GM18499 (cell line): ENCODE results near the gene CHEK2.
"Not testable (repeated sequence)": the region's sequence is repeated elsewhere in the genome, so short reads cannot be mapped to it uniquely, and the experiment has no call there.

Experiments used
- ATAC-seq: cut with Tn5 transposase; IDR thresholded peaks from one replicate; pipeline ENCODE4 v1.9.1; 2021; ENCODE audit warnings: moderate number of reproducible peaks; ENCODE audit not compliant: insufficient read depth, unreplicated experiment

The CHEK2 gene

GRCh38 chr22:28702891-28703290, 38.7 kb downstream of the CHEK2 start:
- no peak for ATAC-seq

DNA sequence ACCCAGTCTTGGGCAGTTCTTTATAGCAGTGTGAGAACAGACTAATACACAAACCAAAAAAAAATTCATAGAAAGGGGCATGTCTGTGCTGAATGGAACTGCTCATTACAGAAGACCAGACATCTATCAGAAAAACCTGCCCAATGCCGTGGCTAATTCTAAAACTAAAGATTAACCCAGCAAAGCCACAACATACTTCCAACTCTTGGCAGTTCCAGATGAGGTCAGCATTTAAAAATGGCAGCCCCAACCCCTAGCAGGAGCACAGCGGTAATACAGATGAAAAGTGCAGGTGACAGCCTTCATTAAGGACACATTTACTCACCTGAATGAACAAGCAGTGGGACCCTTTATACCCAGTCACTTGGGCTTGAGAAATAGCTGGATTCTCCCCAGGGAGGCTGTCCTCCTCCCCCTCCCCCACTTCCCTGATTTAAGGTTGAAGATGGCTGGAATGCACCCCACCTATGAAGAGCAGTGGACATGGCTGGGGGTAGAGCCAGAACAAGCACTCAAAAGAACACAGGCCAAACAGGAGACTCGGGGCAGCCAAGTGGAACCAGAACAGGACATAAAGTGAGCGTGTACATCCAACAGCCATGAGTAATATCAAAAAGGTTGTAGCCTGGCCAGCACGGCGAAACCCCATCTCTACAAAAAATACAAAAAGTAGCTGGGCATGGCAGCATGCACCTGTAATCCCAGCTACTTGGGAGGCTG, 48.4 kb downstream of the CHEK2 start:
- ATAC-seq, result not testable (repeated sequence)

DNA sequence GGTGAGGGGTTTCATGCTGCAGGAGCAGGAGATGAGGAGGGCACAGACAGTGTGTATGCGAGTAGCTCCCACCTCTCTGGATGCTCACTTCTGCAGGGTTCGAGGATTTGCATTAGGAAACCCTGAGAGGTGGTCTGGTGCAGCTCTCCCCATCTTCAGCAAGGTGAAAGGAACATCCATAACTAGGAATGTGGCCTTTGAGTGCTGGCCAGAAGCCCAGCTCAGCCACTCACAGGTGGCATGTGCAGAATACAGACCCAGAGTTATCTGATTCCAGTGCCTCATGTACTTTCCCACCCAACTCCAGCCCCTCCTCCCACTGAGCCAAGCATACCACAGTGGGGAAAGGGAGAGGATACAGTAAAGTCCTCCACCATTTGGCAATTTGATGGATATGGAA, 51.8 kb downstream of the CHEK2 start:
- ATAC-seq, result not testable (repeated sequence)

GRCh38 chr22:28682966-28683365, 58.7 kb downstream of the CHEK2 start:
- ATAC-seq, result not testable (repeated sequence)

DNA sequence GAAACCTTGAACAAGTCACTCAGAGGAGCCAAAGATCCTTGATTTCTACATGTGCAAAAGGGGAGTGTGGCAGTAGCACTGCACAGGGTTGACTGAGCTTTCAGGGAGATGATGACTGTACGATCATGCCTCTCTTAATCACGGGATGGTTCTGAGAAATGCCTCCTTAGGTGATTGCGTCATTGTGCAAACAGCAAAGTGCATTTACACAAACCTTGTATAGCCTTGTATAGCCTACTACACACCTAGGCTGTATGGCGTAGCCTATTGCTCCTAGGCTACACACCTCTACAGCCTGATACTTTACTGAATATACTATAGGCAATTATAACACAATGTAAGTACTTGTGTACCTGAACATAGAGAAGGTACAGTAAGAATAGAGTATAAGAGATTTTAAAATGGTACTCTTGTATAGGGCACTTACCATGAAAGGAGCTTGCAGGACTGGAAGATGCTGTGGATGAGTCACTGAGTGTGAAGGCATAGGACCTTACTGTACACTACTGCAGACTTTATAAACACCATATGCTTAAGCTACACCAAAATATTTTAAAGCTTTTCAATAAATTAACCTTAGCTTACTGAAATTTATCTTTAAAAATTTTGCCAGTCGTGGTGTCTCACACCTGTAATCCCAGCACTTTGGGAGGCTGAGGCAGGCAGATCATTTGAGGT, 60.7 kb downstream of the CHEK2 start:
- ATAC-seq, result not testable (repeated sequence)

DNA sequence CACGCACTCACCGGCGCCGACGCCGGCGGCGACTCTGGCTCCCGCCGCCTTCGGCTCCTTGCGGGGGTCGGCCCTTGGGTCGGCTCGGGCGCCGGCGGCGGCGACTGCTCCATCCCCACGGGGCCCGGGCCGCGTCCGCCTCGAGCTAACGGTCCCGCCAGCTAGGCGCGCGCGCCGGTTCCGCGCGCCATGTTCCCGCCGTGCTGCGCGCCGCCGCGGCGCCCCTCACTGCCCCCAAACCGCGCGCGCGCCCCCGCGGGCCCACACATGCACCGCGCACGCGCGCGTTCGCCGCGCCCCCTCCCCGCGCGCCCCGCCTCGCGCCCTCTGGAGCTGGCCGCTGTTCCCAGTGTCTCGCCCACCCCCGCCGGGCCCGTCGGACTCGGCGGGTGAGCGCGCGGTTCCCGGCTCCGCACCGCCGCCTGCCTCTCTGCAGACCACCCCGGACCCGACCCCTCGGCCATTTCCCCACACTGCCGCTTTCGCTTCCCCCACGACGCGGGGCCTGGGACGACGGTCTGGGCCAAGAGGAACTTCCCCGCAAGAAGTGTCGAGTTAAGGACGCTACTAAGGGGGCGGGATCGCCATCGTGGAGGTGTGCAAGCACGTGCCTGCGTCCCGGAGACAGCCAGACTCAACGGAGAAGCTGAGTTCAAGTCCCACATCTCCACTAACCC, 61.9 kb downstream of the CHEK2 start, which contains the start of gene TTC28:
TSS of gene TTC28 (minus strand) at position 230 of the 677 bp plus-strand sequence. CDS start at position 113, 117 bp downstream.
- ATAC-seq, result not testable (repeated sequence)

DNA sequence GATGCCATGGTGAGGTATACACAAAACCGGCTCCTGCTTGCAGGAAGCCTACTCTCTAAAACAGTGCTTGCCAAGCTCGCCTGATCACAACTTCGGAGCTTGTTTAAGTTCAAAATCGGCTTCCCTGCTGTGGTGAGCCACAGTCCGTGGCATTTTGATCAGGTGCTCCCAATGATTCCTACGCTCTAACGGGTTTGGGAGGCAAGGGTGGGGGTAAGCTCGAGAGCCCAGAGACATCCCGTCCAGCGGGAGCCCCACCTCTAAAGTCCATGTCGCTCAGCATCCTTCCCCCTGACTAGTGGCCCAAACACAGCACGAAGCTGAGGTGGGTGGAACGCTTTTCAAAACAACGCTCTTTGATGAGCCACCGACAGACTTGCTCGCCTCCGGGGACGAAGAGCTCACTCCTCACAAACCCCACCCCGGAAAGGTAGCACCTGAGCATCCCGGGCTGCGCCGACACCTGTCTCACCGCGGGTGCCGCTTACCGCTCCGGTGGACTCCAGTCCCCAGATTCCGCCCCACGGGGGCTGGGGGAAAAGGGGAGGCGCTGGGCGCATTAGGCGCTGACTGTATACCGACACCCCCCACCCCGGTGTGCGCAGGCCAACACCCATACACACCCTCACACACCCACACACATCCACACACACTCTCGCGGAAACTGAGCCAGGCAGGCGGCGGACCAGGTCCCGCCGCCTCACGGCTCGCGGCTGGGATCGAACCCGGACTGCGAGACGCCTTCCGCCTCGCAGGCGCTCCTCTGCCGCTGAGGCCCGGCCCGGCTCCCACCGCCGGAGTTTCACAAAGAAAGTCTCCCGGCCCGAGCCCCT, 62.6 kb downstream of the CHEK2 start:
- ATAC-seq, result not testable (repeated sequence)

DNA sequence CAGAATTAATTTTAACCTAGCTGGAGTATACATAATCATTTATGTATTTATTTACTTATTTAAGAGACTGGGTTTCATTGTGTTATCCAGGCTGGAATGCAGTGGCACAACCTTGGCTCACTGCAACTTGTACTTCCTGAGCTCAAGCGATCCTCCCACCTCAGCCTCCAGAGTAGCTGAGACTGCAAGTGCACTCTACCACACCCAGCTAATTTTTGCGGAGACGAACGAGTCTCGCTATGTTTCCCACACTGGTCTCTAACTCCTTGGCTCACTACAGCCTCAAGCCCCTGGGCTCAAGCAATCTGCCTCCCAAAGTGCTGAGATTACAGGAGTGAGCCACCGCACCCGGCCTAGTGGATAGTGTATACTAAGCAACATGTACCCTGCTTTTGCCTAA, 63.5 kb downstream of the CHEK2 start:
- not testable (repeated sequence) for ATAC-seq

GRCh38 chr22:28674121-28674563, 67.5 kb downstream of the CHEK2 start:
- no peak for ATAC-seq

DNA sequence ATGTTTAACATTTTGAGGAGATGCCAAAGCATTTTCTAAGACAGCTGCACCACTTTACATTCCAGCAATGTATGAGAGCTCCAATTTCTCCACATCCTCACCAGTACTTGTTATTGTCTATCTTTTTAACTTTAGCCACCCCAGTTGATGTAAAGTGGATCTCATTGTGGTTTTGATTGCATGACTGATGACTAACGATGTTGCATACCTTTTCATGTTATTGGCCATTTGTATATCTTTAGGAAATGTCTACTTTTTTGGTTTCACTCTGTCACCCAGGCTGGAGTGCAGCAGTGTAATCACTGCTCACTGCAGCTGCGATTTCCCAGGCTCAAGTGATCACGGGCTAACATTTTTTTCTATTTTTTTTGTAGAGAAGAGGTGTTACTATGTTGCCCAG, 70.9 kb downstream of the CHEK2 start:
- no peak for ATAC-seq

- no peak for ATAC-seq
Measured at GRCh38 chr22:28670161-28670560, 71.5 kb downstream of the CHEK2 start.

DNA sequence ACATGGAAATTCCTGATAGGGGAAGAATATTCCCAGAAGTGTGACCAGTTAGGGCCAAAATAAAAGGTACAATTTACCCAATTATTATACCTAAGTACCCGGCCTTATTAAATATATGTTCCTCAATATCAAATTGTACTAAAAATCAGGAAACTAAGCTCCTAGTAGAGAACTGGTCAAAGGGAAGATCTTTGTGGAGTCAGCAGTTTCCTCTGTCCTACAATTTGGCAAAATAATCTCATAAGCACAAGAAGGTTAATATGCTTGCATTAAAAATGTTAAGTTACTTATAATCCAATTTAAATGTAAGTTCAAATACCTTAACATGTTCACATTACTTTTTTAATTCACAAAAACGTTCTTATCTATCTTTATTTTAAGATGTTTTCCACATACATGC, 72.2 kb downstream of the CHEK2 start:
- no peak for ATAC-seq

DNA sequence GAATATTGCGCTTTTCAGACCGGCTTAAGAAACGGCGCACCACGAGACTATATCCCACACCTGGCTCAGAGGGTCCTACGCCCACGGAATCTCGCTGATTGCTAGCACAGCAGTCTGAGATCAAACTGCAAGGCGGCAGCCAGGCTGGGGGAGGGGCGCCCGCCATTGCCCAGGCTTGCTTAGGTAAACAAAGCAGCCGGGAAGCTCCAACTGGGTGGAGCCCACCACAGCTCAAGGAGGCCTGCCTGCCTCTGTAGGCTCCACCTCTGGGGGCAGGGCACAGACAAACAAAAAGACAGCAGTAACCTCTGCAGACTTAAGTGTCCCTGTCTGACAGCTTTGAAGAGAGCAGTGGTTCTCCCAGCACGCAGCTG, 78.1 kb downstream of the CHEK2 start:
- not testable (repeated sequence) for ATAC-seq

- no peak for ATAC-seq
Measured at GRCh38 chr22:28658448-28658847, 83.2 kb downstream of the CHEK2 start.

GRCh38 chr22:28656181-28656580, 85.4 kb downstream of the CHEK2 start:
- ATAC-seq, result no peak

DNA sequence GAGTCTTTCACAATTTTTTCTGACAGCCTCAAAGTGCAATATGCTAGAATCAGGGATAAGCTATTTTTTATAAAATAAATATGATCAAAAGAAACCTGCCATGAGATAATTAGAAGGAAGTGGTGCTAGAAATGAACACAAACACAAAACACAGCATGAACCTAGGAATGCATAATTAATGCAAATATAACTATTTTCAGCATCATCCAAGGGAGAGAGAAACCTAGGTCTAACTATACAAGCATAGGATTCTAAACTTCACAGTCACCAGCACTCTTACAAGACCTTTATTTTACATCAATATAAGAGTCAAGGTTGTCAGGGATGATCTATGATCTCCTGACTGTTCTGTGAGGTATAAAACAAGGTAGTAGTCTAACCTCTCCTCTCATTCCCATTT, 91.2 kb downstream of the CHEK2 start:
- ATAC-seq, result no peak

GRCh38 chr22:28648792-28649191, 92.8 kb downstream of the CHEK2 start:
- no peak for ATAC-seq

DNA sequence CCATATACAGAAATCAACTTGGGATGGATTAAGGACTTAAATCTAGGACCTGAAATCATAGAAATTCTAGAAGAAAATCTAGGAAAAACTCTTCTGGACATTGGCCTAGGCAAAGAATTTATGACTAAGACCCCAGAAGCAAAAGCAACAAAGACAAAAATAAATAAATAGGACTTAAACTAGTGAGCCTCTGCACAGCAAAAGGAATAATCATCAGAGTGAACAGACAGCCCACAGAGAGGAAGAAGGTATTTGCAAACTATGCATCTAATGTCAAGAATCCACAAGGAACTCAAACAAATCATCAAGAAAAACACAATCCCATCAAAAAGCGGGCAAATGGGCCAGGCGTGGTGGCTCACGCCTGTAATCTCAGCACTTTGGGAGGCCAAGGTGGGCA, 94.4 kb downstream of the CHEK2 start:
- no peak for ATAC-seq

GRCh38 chr22:28639321-28639720, 102.3 kb downstream of the CHEK2 start:
- ATAC-seq, result no peak
